NCI-H1417 treated with DMSO at 0.1 percent for 48 hours (cell line): ENCODE results near the gene BEGAIN.
"Not testable (repeated sequence)": the region's sequence is repeated elsewhere in the genome, so short reads cannot be mapped to it uniquely, and the experiment has no call there.

Experiments
- DNase-seq: peaks from one replicate; lab custom pipeline; 2025; lab: John Stamatoyannopoulos, UW

Gene BEGAIN

DNA sequence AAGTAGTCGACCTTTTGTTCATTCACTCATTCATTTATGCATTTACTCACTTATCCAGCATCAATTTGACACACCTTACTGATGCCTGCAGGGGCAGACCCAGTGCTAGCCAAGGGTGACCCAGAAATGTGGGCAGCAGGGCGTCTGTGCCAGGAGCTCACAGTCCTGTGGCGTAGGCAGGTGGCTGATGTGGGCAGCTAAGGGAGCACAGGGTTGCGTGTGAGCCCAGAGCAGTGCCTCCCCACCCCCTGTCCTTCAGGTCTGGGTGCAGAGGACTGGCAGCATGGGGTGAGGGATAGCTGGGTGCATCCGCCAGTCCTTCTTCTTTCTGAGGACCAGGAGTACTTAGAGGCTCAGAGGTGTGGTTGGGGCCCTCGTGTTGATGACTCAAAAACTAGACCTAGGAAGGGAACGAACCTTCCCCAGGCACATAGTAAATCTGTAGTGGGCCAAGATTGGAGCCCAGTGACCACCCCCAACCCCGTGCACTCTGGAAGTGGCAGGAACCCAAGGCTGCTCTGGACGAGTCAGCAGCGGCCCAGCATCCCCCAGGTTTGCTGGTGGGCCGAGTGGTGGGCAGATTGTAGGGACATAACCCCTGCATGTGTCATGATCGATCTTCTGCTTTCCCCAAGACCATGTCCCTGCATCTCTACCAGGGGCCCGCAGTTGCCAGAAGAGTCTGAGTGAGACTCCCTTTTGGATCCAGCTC, 63.9 kb downstream of the BEGAIN start:
- no peak for DNase-seq

DNA sequence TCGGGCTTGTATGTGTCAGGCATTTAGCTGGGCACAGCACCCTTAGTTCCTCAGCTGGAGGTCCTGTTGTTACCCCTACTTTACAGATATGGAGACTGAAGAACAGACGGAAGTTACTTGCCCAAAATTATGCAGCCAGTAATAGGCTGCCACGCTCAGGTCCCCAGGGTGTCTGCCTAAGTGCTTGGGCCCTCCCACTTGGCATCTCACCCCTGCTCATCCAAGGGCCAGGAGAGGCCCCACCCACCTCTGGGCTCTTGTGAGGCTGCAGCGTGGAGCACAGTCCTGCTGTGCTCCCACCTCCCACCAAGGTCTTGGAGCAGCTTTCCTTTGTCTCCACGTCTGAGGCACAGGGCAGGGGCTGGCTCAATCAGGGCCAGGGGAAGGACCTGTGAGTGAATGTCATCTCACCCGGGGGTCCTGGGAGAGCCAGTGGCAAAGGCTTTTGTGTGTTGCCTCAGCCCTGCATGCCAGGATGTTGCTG, 64.6 kb downstream of the BEGAIN start:
- no peak for DNase-seq

DNA sequence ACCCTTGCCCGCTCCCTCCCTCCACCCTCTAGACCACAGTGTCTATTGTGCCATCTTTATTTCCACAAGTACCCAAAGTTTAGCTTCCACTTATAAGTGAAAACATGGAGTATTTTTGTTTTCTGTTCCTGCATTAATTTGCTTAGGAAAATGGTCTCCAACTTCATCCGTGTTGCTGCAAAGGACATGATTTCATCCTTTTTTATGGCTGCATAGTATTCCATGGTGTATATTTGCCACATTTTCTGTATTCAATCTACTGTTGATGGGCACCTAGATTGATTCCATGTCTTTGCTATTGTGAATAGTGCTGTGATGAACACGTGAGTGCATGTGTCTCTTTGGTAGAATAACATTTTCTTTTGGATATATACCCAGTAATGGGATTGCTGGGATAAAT, 81.2 kb downstream of the BEGAIN start:
- DNase-seq: not testable (repeated sequence)

DNA sequence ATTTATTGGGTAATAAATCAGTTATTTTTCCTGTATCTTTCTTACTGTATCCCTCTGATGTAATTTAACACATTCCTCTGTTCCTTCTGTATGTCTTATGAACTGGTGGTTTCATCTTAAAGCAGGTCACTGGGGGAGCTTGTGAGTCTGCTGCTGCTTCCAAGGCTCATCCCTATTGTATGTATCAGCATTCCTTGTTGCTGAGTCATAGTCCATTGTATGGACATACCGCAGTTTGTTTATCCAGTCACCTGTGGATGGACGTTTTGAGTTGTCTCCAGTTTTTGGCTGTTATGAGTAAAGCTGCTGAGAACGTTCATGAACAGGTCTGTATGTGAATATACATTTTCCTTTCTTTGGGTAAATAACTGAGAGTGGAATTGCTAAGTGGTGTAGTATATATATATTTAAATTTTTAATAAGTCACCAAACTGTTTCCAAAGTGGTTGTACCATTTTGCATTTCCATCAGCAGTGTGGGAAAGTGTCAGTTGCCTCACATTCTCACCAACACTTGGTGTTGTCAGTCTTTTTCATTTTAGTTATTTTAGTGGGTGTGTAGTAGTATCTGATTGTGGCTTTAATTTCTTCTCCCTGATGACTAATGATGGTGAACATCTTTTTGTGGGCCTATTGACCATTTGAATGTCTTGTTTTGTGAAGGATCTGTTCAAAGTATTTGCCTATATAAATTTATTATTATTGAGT, 82.7 kb downstream of the BEGAIN start:
- DNase-seq: no peak

DNA sequence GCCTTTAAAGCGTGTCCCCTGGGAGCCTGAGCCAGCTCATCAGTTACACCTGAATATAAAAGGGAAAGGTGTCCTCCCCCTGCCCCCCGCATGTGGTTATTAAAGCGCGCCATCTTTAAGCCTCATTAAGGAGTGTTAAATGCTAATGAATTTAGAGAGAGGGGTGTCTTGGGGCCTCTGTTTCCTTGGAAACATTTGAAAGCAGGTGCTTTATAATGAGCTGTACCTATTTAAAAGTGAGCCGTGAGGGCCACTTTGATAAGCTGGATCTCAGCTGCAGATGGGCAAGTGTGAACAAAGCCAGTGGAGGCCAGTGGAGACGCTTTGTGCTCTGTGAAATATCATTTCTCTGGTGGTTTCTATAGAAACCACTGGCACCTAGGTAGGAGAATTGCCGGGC, 84.0 kb downstream of the BEGAIN start:
- peak; percentile 75 for DNase-seq

DNA sequence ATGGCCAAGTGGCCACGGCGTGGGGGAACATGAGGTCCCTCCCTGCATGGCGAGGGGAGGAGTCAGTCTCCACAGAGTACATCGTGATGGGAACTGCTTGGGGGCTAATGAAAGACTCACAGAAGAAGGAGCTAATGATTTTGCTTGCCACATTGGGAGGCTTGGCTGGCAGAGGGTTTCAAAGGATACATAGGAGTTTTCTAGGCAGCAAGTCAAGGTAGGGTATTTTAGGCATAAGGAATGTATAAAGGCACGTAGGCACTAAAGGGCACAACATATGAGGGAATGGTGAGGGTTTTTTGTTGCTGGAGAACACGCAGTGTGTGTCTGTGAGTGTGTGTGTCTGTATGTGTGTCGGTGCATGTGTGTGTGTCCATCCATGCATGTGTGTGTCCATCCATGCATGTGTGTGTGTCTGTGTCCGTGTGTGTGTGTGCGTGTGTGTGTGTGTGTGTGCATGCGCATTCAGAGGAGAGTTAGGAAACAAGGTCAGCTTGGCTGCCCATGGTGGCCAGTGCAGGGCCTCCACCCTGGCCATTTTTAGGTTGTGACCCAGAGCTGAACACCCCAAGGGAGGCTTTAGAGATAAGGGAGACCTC, 84.5 kb downstream of the BEGAIN start:
- DNase-seq: no peak

DNA sequence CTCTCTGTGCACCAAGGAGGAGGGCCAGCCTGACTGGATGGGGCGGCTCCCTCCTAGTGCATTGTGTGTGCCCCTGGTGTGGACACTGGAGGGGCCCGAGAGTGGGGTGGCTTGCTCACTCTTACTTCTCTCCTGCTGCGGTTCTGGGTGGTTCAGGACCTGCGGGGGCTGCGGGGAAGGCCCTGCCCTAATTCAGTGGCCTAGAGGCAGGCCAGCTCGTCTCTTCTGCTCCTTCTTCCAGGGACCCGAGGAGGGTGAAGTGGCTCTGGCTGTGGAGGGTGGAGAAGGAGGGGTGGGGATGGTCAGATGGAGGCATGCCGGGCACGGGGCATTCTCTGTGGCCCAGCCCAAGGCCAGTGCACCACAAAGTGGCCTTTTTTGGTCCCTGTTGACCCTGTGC, 87.1 kb downstream of the BEGAIN start:
- DNase-seq: no peak

DNA sequence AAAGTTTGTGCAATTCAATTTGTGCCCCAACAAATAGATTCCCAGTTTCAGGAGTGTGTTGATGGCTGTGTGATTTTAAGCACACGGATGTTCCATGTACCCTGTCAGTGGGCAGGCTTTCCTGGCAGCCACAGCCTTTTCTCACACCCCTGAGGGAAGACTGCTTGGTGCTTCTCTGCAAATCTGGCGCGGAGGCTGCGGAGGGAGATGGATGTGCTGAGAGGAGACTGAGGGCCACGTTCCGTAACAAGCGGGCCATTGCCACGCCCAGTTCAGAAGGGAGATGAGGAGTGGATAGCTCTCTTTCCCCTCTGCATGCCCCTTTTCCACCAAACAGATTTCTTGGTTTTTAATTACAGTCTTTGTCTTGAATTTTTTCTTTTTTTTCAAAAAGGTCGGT, 89.1 kb downstream of the BEGAIN start:
- DNase-seq: no peak

DNA sequence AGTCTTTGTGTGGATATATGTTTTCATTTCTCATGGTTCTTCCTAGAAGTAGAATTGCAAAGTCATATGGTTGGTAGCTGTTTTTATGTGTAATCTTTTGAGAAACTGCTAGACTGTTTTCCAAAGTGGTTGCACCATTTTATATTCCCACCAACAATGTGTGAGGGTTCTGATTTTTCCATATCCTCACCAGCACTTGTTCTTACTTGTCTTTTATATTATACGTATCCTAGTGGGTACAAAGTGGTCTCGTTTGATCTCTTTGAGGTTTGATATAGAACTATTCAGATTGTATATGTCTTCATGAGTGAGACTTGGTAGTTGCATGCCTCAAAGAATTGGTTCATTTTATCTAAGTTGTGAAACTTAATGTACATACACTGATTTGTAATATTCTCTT, 91.3 kb downstream of the BEGAIN start:
- DNase-seq: no peak

DNA sequence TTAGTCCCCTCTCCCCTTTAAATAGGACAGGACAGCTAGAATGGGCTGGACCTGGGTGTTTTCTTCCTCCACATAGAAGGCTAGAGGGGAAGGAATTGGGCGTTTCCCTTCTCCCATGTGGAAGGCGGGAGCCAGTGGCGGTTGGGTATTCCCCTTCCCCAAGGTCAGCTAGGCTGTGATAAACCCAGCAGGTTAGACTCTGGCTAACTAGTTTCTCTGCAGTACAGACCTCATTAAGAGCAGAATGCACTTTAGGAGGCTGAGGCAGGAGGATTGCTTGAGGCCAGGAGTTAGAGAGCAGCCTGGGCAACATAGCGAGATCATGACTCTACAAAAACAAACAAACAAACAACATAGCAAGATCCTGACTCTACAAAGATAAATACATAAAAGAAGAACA, 92.6 kb downstream of the BEGAIN start:
- no peak for DNase-seq

DNA sequence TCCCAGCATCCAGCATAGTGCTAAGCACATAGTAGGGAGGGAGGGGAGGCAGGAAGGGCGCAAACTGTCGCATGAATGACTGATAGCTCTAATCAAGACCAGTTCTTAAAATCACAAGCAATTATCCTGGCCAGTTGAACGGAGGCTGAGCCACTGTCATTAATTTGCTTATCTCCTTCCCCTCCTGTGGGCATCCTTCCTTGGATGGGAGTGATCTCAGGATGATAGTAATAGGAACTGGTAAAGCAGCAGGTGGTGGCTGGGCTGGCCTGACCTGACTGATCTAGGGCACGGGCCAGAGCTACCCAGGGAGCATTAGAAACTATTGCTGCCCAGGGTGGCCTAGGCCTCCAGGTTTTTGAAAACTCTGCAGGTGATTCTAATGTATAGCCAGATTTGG, 97.0 kb downstream of the BEGAIN start:
- no peak for DNase-seq

DNA sequence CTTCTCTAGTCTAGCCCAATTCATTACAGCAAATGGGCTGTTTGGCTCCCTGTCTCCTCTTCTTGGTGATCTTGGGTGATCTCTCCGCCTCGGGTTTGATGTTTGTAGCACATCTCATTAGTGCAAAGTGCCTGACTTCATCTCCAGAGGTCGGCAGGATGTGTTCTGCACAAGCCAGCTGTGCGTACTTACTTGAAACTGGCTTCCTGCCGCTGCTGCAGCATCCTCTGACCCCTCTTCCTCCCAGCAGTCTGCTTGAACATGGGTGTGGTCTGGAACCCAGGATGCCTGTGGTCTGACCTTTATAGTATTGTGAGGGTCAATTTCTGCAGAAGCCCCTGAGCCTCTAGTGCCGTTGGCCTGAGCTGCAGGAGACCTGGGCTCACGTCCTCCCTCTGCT, 99.2 kb downstream of the BEGAIN start:
- DNase-seq: no peak

DNA sequence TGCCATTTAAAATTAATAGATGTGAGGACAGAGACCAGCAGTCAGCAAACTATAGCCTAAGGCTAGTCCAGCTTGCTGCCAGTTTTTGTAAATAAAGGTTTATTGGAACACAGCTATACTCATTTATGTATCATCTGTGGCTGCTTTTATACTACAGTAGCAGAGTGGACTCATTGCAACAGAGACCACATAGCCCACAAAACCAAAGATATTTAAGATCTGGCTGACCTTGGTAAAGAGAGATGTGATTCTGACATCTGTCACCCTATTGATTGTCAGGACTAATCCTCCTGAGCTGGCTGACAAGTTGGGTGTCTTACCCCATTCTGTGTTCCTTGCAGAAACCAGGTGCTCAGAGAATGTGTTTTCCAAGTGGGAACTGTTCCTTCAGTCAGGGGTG, 99.9 kb downstream of the BEGAIN start:
- DNase-seq: no peak
